Spinal cord (tissue), 10 donors: ENCODE measurements around the gene LYRM1. TPM values are rescaled to one million over a fixed set of nuclear protein-coding genes. Genes with fewer than 3 reads are reported as not detected.
A peak's percentile ranks its signal among the peaks of the same experiment; 100 is the strongest.

ENCODE experiments used
- DNase-seq, 6 donors: peaks; one replicate each; pipeline versions ENCODE4 v3.0.0 to v3.0.0-alpha.2; 2013 to 2015; ENCODE audit warnings: low spot score in 6 of 6, low read depth in 4 of 6
- H3K27ac ChIP-seq: one replicate; pipeline ENCODE4 v1.5.1; 2013; ENCODE audit warnings: low read depth, low read length, control low read depth
- H3K27me3 ChIP-seq: one replicate; pipeline ENCODE4 v1.6.1; 2013; ENCODE audit warnings: low read length; ENCODE audit not compliant: control insufficient read depth, insufficient read depth
- H3K36me3 ChIP-seq: one replicate; pipeline ENCODE4 v1.6.1; 2013; ENCODE audit warnings: low read length; ENCODE audit not compliant: control insufficient read depth, insufficient read depth
- H3K4me1 ChIP-seq: one replicate; pipeline ENCODE4 v1.6.1; 2013; ENCODE audit warnings: low read length; ENCODE audit not compliant: control insufficient read depth, insufficient read depth
- H3K4me3 ChIP-seq: one replicate; pipeline ENCODE4 v1.5.1; 2013; ENCODE audit warnings: low read depth, low read length, control low read depth
- H3K9me3 ChIP-seq: one replicate; pipeline ENCODE4 v1.6.1; 2013; ENCODE audit warnings: low read length; ENCODE audit not compliant: control insufficient read depth, insufficient read depth
- WGBS: methylation state at CpG from one replicate; pipeline ENCODE4 v1.1.5; 2013; ENCODE audit warnings: missing lambda C conversion rate; ENCODE audit not compliant: insufficient coverage; 5-methylcytosine and 5-hydroxymethylcytosine counted together
- polyA plus RNA-seq, 2 donors: library from polyadenylated mRNA; unstranded; fragments of 120-200 nt; gene quantifications; one replicate each; pipeline ENCODE4 v1.2.1, GENCODE V29; 2013; ENCODE audit not compliant: insufficient read length in 2 of 2
- total RNA-seq, 2 donors: library from RNA; depleted of rRNA in 1 of 2; stranded (reverse); fragments of 120-200 nt in 1 of 2; fragments of >200 nt in 1 of 2; gene quantifications; one replicate each; pipeline versions ENCODE4 v1.2.3 to v1.2.4, GENCODE V29; 2013 to 2014
- donor health status: healthy.

LYRM1 gene
- total and polyA plus RNA-seq, 4 donors = 36.6 to 43.9 (median 38.6) TPM

GRCh38 chr16:20906341-20907255, 6.0 kb downstream of the LYRM1 start:
- H3K4me3 ChIP-seq = no peak overlapping the region
- no peak overlapping the region for H3K27ac ChIP-seq
- no peak for DNase-seq
- H3K9me3 ChIP-seq = no peaks in the 10 kb centered on the region
- H3K4me1 ChIP-seq = peaks cover 4% of the 10 kb centered on the region
- no CpG with 5 or more reads among the region's 4 CpGs for WGBS
- H3K27me3 ChIP-seq = no peaks in the 10 kb centered on the region
- H3K36me3 ChIP-seq = no peaks in the 10 kb centered on the region

GRCh38 chr16:20910781-20911321, 10.3 kb downstream of the LYRM1 start:
- H3K4me1 ChIP-seq = no peaks in the 10 kb centered on the region
- H3K36me3 ChIP-seq = peaks cover 3% of the 10 kb centered on the region
- DNase-seq = no peak
- no peaks in the 10 kb centered on the region for H3K9me3 ChIP-seq
- no peak overlapping the region for H3K4me3 ChIP-seq
- WGBS = no CpG with 5 or more reads among the region's 2 CpGs
- H3K27me3 ChIP-seq = no peaks in the 10 kb centered on the region
- no peak overlapping the region for H3K27ac ChIP-seq

- WGBS = 69% methylated on average over 1 of the region's 1 CpG
- H3K4me1 ChIP-seq = no peaks in the 10 kb centered on the region
These were observed 10.8 kb downstream of the LYRM1 start for GRCh38 chr16:20911361-20911760.

GRCh38 chr16:20916289-20916688, 15.7 kb downstream of the LYRM1 start:
- Histone ChIP-seq H3K9me3 (no peaks in the 10 kb centered on the region), H3K4me1 (no peaks in the 10 kb centered on the region), H3K27ac (no peak overlapping the region), H3K4me3 (no peak overlapping the region), H3K36me3 (peaks cover 6% of the 10 kb centered on the region), H3K27me3 (no peaks in the 10 kb centered on the region)
- WGBS = 83% methylated on average over 10 of the region's 10 CpGs
- no peak for DNase-seq

More at GRCh38 chr16:20911361-20911760, 10.8 kb downstream of the LYRM1 start:
- Histone ChIP-seq H3K27ac (no peak overlapping the region), H3K4me3 (no peak overlapping the region), H3K9me3 (no peaks in the 10 kb centered on the region), H3K27me3 (no peaks in the 10 kb centered on the region), H3K36me3 (peaks cover 5% of the 10 kb centered on the region)
- no peak for DNase-seq

- Histone ChIP-seq H3K27ac (no peak overlapping the region), H3K9me3 (no peaks in the 10 kb centered on the region), H3K4me1 (no peaks in the 10 kb centered on the region), H3K36me3 (peaks cover 7% of the 10 kb centered on the region), H3K4me3 (no peak overlapping the region), H3K27me3 (no peaks in the 10 kb centered on the region)
- DNase-seq = no peak
- 92% methylated on average over 3 of the region's 4 CpGs for WGBS
These were observed 16.4 kb downstream of the LYRM1 start for GRCh38 chr16:20916942-20917341.

GRCh38 chr16:20918486-20919239, 18.1 kb downstream of the LYRM1 start:
- Histone ChIP-seq H3K4me3 (no peak overlapping the region), H3K27me3 (no peaks in the 10 kb centered on the region), H3K27ac (no peak overlapping the region), H3K36me3 (peaks cover 12% of the 10 kb centered on the region), H3K9me3 (no peaks in the 10 kb centered on the region), H3K4me1 (no peaks in the 10 kb centered on the region)
- WGBS = 47% methylated on average over 2 of the region's 4 CpGs
- DNase-seq = no peak

- H3K27me3 ChIP-seq = no peaks in the 10 kb centered on the region
- no peak overlapping the region for H3K4me3 ChIP-seq
- H3K36me3 ChIP-seq = peaks cover 12% of the 10 kb centered on the region
- peak in 1 of 6 donors; percentile 44 for DNase-seq
- no peaks in the 10 kb centered on the region for H3K9me3 ChIP-seq
- no peaks in the 10 kb centered on the region for H3K4me1 ChIP-seq
- 80% methylated on average over 1 of the region's 5 CpGs for WGBS
- no peak overlapping the region for H3K27ac ChIP-seq
These were observed 19.5 kb downstream of the LYRM1 start for GRCh38 chr16:20920091-20920490.

GRCh38 chr16:20920799-20921198, 20.2 kb downstream of the LYRM1 start:
- Histone ChIP-seq H3K36me3 (peaks cover 10% of the 10 kb centered on the region), H3K27ac (no peak overlapping the region), H3K27me3 (no peaks in the 10 kb centered on the region), H3K9me3 (no peaks in the 10 kb centered on the region), H3K4me1 (no peaks in the 10 kb centered on the region), H3K4me3 (no peak overlapping the region)
- WGBS = no CpG with 5 or more reads among the region's 2 CpGs
- no peak for DNase-seq

GRCh38 chr16:20923876-20924275, 23.3 kb downstream of the LYRM1 start:
- Histone ChIP-seq H3K9me3 (no peaks in the 10 kb centered on the region), H3K4me3 (no peak overlapping the region), H3K4me1 (no peaks in the 10 kb centered on the region), H3K27me3 (no peaks in the 10 kb centered on the region), H3K36me3 (peaks cover 7% of the 10 kb centered on the region), H3K27ac (no peak overlapping the region)
- no peak for DNase-seq
- no CpG with 5 or more reads among the region's 3 CpGs for WGBS
